PC-9 (cell line): ENCODE results near the gene TMEM91. TPM values are rescaled to one million over a fixed set of nuclear protein-coding genes. Genes with fewer than 3 reads are reported as not detected.
"Not testable (repeated sequence)": the region's sequence is repeated elsewhere in the genome, so short reads cannot be mapped to it uniquely, and the experiment has no call there.

Source experiments
- BruUV-seq: library from RNA; stranded (reverse); fragments of 400-500 nt; replicated peaks from 2 replicates; lab custom pipeline; 2021; lab: Mats Ljungman, UMichigan
- CTCF ChIA-PET: fragments of 300-600 bp; sonication (Branson Sonifier 250); formaldehyde crosslinking; loops from one replicate; lab custom pipeline; 2022; ENCODE audit warnings: antibody characterized with exemption; lab: Charles Lee
- POLR2A ChIA-PET: fragments of 300-600 bp; sonication (Branson Sonifier 250); formaldehyde crosslinking; loops from one replicate; lab custom pipeline; 2022; ENCODE audit warnings: antibody characterized with exemption; ENCODE audit not compliant: unreplicated experiment; lab: Charles Lee
- DNase-seq, 2 experiments: peaks; one replicate each; pipeline versions ENCODE4 v3.0.0 to v3.0.0-alpha.2; 2015 to 2022; ENCODE audit warnings: mixed read lengths in 1 of 2
- H2AFZ ChIP-seq: fragments of 200-600 bp; sonication (generic); 2 replicates; pipeline ENCODE4 v1.8.1; 2017; ENCODE audit warnings: antibody characterized with exemption
- H3F3A ChIP-seq: fragments of 200-600 bp; sonication (generic); 2 replicates; pipeline ENCODE4 v1.8.1; 2017; ENCODE audit warnings: antibody characterized with exemption, mild to moderate bottlenecking, low read depth; ENCODE audit not compliant: insufficient read depth
- H3K27ac ChIP-seq: fragments of 200-600 bp; sonication (generic); 2 replicates; pipeline ENCODE4 v1.6.1; 2016; ENCODE audit warnings: mixed run types
- H3K27me3 ChIP-seq: fragments of 200-600 bp; sonication (generic); 2 replicates; pipeline ENCODE4 v1.6.1; 2016; ENCODE audit warnings: low read depth, mixed run types; ENCODE audit not compliant: insufficient read depth
- H3K36me3 ChIP-seq: fragments of 200-600 bp; sonication (generic); 2 replicates; pipeline ENCODE4 v1.6.1; 2016; ENCODE audit warnings: low read depth, mixed run types
- H3K4me1 ChIP-seq: fragments of 200-600 bp; sonication (generic); replicated peaks from 2 replicates; pipeline ENCODE4 v1.6.1; 2016; ENCODE audit warnings: mixed run types; ENCODE audit not compliant: insufficient read depth
- H3K4me2 ChIP-seq: fragments of 200-600 bp; sonication (generic); 2 replicates; pipeline ENCODE4 v1.6.1; 2017; ENCODE audit warnings: mixed run types
- H3K4me3 ChIP-seq: fragments of 200-600 bp; sonication (generic); 2 replicates; pipeline ENCODE4 v1.6.1; 2016; ENCODE audit warnings: mixed run types
- H3K79me2 ChIP-seq: fragments of 200-600 bp; sonication (generic); 2 replicates; pipeline ENCODE4 v1.6.1; 2017; ENCODE audit warnings: low read depth, mixed run types
- H3K9me2 ChIP-seq: fragments of 200-600 bp; sonication (generic); 2 replicates; pipeline ENCODE4 v1.8.1; 2017; ENCODE audit warnings: mild to moderate bottlenecking; ENCODE audit not compliant: insufficient read depth
- H3K9me3 ChIP-seq: fragments of 200-600 bp; sonication (generic); 2 replicates; pipeline ENCODE4 v1.8.1; 2016; ENCODE audit warnings: low read depth; ENCODE audit not compliant: insufficient read depth
- H4K20me1 ChIP-seq: fragments of 200-600 bp; sonication (generic); 2 replicates; pipeline ENCODE4 v1.8.1; 2017; ENCODE audit not compliant: insufficient read depth
- EZH2 ChIP-seq: fragments of 200-600 bp; sonication (generic); IDR thresholded peaks from 2 replicates; pipeline ENCODE4 v1.8.0; 2017; ENCODE audit warnings: antibody characterized with exemption, low read depth
- intact Hi-C: fragments of 100-400 bp; cut with micrococcal nuclease; formaldehyde crosslinking; loops from one replicate; pipeline ENCODE4 v1.10.0; 2022; ENCODE audit not compliant: unreplicated experiment
- total RNA-seq: library from RNA; stranded (reverse); gene quantifications from 2 replicates; pipeline ENCODE4 v1.2.3, GENCODE V29; 2021
- TF ChIP-seq, protein P1 (sequence below): fragments of 200-600 bp; sonication (generic); conservative IDR thresholded peaks from 2 replicates; pipeline ENCODE4 v1.6.1; 2017; ENCODE audit warnings: mixed run types, antibody characterized with exemption, mild to moderate bottlenecking, moderate library complexity

Gene TMEM91
- total RNA-seq, 1 experiment from 2014 or later, result 21.9 TPM

DNA sequence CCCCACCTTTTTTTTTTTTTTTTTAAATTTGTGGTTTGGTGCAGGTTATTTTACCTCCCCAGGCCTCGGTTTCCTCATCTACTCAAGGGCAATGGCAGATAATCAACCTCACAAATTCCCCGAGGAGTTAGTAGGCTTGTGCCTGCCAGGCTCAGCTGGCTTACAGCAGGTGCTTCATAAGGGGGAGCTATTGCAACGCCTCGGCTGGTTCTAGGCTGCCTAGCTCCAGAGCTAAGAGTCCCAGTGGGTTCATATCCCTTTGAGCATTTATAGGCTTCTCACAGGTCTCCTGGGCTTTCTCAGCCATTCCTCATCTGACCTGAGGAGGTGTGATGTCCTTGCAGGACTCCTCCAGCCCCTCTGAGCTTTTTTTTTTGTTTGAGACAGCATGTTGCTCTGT, 31.9 kb downstream of the TMEM91 start:
- H3K4me3 ChIP-seq, result no peak overlapping the region
- CTCF ChIA-PET, result no interaction called here
- POLR2A ChIA-PET, result interaction anchor here (0.7 kb wide), 1 partner anchor 31 kb away, joined by 3 read pairs; no protein-coding TSS in a partner anchor
- no peak for TF ChIP-seq EZH2
- TF ChIP-seq, protein P1, sequence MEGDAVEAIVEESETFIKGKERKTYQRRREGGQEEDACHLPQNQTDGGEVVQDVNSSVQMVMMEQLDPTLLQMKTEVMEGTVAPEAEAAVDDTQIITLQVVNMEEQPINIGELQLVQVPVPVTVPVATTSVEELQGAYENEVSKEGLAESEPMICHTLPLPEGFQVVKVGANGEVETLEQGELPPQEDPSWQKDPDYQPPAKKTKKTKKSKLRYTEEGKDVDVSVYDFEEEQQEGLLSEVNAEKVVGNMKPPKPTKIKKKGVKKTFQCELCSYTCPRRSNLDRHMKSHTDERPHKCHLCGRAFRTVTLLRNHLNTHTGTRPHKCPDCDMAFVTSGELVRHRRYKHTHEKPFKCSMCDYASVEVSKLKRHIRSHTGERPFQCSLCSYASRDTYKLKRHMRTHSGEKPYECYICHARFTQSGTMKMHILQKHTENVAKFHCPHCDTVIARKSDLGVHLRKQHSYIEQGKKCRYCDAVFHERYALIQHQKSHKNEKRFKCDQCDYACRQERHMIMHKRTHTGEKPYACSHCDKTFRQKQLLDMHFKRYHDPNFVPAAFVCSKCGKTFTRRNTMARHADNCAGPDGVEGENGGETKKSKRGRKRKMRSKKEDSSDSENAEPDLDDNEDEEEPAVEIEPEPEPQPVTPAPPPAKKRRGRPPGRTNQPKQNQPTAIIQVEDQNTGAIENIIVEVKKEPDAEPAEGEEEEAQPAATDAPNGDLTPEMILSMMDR, result no peak
- H2AFZ ChIP-seq, result no peak overlapping the region
- peaks cover 9% of the 10 kb centered on the region for H3K4me1 ChIP-seq
- no peak for DNase-seq
- H3K79me2 ChIP-seq, result no peaks in the 10 kb centered on the region
- no peaks in the 10 kb centered on the region for H3K9me3 ChIP-seq
- no peak overlapping the region for H3K4me2 ChIP-seq
- H3K9me2 ChIP-seq, result no peaks in the 10 kb centered on the region
- no peaks in the 10 kb centered on the region for H3K36me3 ChIP-seq
- no peaks in the 10 kb centered on the region; the same call in 1 of the 2 replicates for H4K20me1 ChIP-seq
- H3K27ac ChIP-seq, result no peak overlapping the region
- H3K27me3 ChIP-seq, result no peaks in the 10 kb centered on the region
- no peaks in the 10 kb centered on the region for H3F3A ChIP-seq
- intact Hi-C loops, result no loop called here
- no TSS peak for BruUV-seq

DNA sequence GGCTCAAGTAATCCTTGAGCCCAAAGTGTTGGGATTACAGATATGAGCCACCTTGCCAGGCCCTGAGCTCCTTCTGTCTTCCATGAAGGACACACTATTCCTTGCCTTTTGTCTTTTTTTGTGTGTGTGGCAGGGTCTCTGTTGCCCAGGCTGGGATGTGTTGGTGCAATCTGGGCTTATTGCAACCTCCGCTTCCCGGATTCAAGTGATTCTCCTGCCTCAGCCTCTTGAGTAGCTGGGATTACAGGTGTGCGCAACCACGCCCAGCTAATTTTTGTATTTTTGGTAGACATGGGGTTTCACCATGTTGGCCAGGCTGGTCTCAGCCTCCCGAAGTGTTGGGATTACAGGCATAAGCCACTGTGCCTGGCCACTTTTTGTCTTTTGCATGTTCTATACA, 32.5 kb downstream of the TMEM91 start:
- H3K4me2 ChIP-seq, intact Hi-C loops, H2AFZ ChIP-seq: not testable (repeated sequence)

DNA sequence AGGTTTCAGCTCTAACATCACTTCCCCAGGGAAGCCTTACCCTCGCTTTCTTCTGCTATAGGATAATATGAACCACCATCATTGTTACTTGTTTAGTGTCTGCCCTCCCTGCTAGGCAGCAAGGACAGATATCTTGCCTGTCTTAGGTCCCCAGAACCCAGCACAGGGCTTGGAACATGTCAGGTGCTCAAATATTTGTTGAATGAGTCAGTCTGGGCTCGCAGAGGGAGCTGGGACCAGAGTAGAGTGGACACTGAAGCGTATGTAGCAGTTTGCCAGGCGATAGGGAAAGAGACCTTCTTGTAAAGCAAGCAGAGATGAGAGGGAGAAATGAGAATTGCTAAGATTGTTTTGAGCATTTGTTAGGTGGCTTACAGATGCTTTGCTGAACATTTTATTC, 33.0 kb downstream of the TMEM91 start:
- no TSS peak for BruUV-seq
- H3K36me3 ChIP-seq, result no peaks in the 10 kb centered on the region
- H3K4me3 ChIP-seq, result no peak overlapping the region
- no peak overlapping the region for H3K4me2 ChIP-seq
- no peaks in the 10 kb centered on the region for H3F3A ChIP-seq
- TF ChIP-seq, protein P1, result no peak
- TF ChIP-seq EZH2, result no peak
- CTCF ChIA-PET, result no interaction called here
- H2AFZ ChIP-seq, result no peak overlapping the region
- H3K9me3 ChIP-seq, result no peaks in the 10 kb centered on the region
- DNase-seq, result peak; percentile 67 to 72
- intact Hi-C loops, result no loop called here
- no peaks in the 10 kb centered on the region for H3K27me3 ChIP-seq
- H3K9me2 ChIP-seq, result no peaks in the 10 kb centered on the region
- H3K79me2 ChIP-seq, result no peaks in the 10 kb centered on the region
- POLR2A ChIA-PET, result interaction anchor here (0.6 to 1.2 kb wide), 5 partner anchors 30 to 648 kb away, joined by 3 to 37 read pairs (median 6); no protein-coding TSS in a partner anchor
- H3K27ac ChIP-seq, result no peak overlapping the region
- peaks cover 9% of the 10 kb centered on the region for H3K4me1 ChIP-seq
- H4K20me1 ChIP-seq, result no peaks in the 10 kb centered on the region; the same call in 1 of the 2 replicates

More for the DNA sequence above, 32.5 kb downstream of the TMEM91 start:
- H3K36me3 ChIP-seq, DNase-seq, H3F3A ChIP-seq, H3K27ac ChIP-seq, BruUV-seq, H3K79me2 ChIP-seq, CTCF ChIA-PET, H3K4me1 ChIP-seq, H3K9me2 ChIP-seq, H3K27me3 ChIP-seq, H3K4me3 ChIP-seq, H4K20me1 ChIP-seq, H3K9me3 ChIP-seq: not testable (repeated sequence)
- POLR2A ChIA-PET, result interaction anchor here (0.7 to 0.8 kb wide), 3 partner anchors 46 to 88 kb away, joined by 3 to 7 read pairs (median 6); no protein-coding TSS in a partner anchor
